ENCODE results near the gene MAT2A.

The MAT2A gene

DNA sequence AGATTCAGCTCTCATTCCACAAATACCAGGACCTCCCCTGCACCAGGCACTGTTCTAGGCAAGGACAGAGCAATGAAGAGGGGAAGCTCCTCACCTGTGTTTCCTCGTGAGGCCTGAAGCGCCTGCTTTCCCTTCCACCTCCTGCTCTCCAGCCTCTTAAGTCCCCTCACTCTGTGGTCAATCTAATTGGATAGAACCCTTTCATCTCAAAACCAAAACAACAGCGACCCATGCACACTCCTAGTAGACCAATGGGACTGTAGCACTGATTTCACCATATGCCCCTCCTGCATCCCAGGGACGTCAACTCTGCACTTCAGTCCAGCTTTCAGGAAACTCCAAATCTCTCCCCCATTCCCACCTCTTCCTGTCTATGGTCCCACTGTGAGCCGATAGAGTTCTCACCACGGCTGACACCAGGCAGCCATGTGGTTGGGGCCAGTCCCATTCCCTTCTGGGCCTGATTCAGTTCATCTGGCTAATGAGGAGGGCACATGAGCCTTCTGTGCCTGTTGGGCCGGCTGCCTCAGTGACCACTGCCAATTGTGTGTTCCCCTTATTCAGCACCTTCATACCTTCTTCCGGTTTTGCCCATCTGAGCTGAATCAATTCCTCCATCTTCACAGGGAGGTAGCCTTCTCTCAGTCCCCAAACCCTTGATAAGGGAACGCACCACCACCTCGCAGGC is 33.3 kb upstream of the MAT2A start:
- no peaks in the 10 kb centered on the region for H3K9me3 ChIP-seq (ENCODE audit: control insufficient read depth, insufficient read depth, low read length)
- no peak overlapping the region for H3K27ac ChIP-seq (ENCODE audit: low read depth, low read length)
- no peaks in the 10 kb centered on the region for H3F3A ChIP-seq (ENCODE audit: control insufficient read depth, insufficient read depth)
- no peaks in the 10 kb centered on the region for H3K36me3 ChIP-seq (ENCODE audit: control insufficient read depth, low read length)
- TF ChIP-seq, protein P1, sequence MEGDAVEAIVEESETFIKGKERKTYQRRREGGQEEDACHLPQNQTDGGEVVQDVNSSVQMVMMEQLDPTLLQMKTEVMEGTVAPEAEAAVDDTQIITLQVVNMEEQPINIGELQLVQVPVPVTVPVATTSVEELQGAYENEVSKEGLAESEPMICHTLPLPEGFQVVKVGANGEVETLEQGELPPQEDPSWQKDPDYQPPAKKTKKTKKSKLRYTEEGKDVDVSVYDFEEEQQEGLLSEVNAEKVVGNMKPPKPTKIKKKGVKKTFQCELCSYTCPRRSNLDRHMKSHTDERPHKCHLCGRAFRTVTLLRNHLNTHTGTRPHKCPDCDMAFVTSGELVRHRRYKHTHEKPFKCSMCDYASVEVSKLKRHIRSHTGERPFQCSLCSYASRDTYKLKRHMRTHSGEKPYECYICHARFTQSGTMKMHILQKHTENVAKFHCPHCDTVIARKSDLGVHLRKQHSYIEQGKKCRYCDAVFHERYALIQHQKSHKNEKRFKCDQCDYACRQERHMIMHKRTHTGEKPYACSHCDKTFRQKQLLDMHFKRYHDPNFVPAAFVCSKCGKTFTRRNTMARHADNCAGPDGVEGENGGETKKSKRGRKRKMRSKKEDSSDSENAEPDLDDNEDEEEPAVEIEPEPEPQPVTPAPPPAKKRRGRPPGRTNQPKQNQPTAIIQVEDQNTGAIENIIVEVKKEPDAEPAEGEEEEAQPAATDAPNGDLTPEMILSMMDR (IDR thresholded peaks at IDR 0.05; ENCODE audit: low read depth, low read length, poor library complexity, severe bottlenecking) = no peak
- TF ChIP-seq EZH2phosphoT487 (IDR thresholded peaks at IDR 0.05; ENCODE audit: borderline replicate concordance, low read length) = no peak
- no peaks in the 10 kb centered on the region for H3K9me2 ChIP-seq (replicated peaks; ENCODE audit: control insufficient read depth, low read length)
- no peaks in the 10 kb centered on the region for H4K20me1 ChIP-seq (ENCODE audit: control insufficient read depth, insufficient read depth, low read depth, low read length)
- no peaks in the 10 kb centered on the region for H3K4me1 ChIP-seq (ENCODE audit: control insufficient read depth, low read length)
- no peaks in the 10 kb centered on the region for H3K79me2 ChIP-seq (ENCODE audit: control insufficient read depth, low read length)
- H3K27me3 ChIP-seq (ENCODE audit: control insufficient read depth, low read length) = no peaks in the 10 kb centered on the region
- H3K4me2 ChIP-seq (ENCODE audit: low read length) = no peak overlapping the region
- H3K4me3 ChIP-seq (ENCODE audit: low read length) = no peak overlapping the region

DNA sequence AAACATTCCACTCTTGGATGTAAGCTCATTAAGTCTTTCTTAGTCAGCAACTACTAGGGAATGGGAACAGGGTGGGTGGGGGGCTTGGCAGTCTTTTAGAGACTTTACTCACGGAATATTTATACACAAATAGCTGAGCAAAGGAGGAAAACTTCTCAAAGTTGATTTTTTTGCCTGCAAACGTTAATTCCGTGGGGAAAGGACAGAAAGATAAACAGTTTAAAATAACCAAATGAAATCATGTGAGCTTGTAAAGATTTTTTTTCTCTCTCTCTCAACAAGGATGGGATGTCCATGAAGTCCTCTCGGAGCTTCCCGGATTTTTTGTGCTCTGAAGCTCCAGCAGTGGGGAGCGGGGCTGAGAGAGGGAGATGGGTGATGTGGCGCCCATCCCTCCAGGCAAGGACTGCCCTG is 32.2 kb upstream of the MAT2A start:
- Histone ChIP-seq H3K4me3 (ENCODE audit: low read length) (no peak overlapping the region), H3K79me2 (ENCODE audit: control insufficient read depth, low read length) (no peaks in the 10 kb centered on the region), H3K9me3 (ENCODE audit: control insufficient read depth, insufficient read depth, low read length) (no peaks in the 10 kb centered on the region), H3K27ac (ENCODE audit: low read depth, low read length) (no peak overlapping the region), H3K36me3 (ENCODE audit: control insufficient read depth, low read length) (no peaks in the 10 kb centered on the region), H4K20me1 (ENCODE audit: control insufficient read depth, insufficient read depth, low read depth, low read length) (no peaks in the 10 kb centered on the region), H3K4me1 (ENCODE audit: control insufficient read depth, low read length) (no peaks in the 10 kb centered on the region), H3F3A (ENCODE audit: control insufficient read depth, insufficient read depth) (no peaks in the 10 kb centered on the region), H3K4me2 (ENCODE audit: low read length) (no peak overlapping the region), H3K27me3 (ENCODE audit: control insufficient read depth, low read length) (no peaks in the 10 kb centered on the region), H3K9me2 (replicated peaks; ENCODE audit: control insufficient read depth, low read length) (no peaks in the 10 kb centered on the region)
- TF ChIP-seq, protein P1 (IDR thresholded peaks at IDR 0.05; ENCODE audit: low read depth, low read length, poor library complexity, severe bottlenecking) = no peak
- TF ChIP-seq EZH2phosphoT487 (IDR thresholded peaks at IDR 0.05; ENCODE audit: borderline replicate concordance, low read length) = no peak

DNA sequence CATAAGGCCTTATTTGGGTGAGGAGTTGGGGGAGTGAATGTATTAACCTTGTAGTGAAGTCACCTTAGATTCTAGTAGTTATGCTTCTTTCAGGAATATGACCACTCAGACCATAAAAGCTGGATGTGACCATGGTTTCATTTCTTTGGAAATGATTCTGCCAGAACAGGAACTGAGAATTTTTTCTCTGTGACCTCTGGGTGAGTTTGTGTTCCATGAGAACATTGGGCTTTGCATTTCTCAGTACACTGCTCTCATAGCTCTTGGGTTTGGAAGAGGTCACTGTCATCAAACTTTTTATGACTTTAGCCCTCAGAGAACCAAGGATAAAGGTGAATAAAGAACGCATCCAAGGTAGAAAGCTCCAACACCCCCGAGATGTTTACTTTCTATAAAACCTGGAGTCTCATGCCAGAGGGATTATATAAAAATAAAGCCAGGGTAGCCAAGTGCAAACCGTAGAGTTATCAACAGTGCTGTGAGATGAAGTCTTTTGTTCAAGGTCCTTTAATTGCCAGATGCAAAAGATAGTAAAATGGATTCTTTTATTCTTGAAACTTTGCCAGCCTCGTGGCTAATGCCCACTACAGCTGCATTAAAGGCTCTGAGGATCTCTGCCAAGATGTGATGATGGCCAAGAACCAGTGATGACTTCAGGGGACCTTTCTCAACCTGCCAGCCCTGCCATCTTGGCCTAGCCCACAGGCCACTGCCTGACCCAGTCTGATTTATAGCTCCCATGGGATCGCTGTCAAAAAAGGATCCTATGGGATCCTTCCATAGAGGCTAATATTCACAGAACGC is 27.8 kb upstream of the MAT2A start:
- Histone ChIP-seq H3F3A (ENCODE audit: control insufficient read depth, insufficient read depth) (no peaks in the 10 kb centered on the region), H3K9me3 (ENCODE audit: control insufficient read depth, insufficient read depth, low read length) (no peaks in the 10 kb centered on the region), H3K4me2 (ENCODE audit: low read length) (no peak overlapping the region), H3K27me3 (ENCODE audit: control insufficient read depth, low read length) (no peaks in the 10 kb centered on the region), H3K4me3 (ENCODE audit: low read length) (no peak overlapping the region), H3K27ac (ENCODE audit: low read depth, low read length) (no peak overlapping the region), H3K36me3 (ENCODE audit: control insufficient read depth, low read length) (no peaks in the 10 kb centered on the region), H3K4me1 (ENCODE audit: control insufficient read depth, low read length) (no peaks in the 10 kb centered on the region), H4K20me1 (ENCODE audit: control insufficient read depth, insufficient read depth, low read depth, low read length) (no peaks in the 10 kb centered on the region), H3K9me2 (replicated peaks; ENCODE audit: control insufficient read depth, low read length) (no peaks in the 10 kb centered on the region), H3K79me2 (ENCODE audit: control insufficient read depth, low read length) (no peaks in the 10 kb centered on the region)
- TF ChIP-seq EZH2phosphoT487 (IDR thresholded peaks at IDR 0.05; ENCODE audit: borderline replicate concordance, low read length) = no peak
- TF ChIP-seq, protein P1 (IDR thresholded peaks at IDR 0.05; ENCODE audit: low read depth, low read length, poor library complexity, severe bottlenecking) = no peak
